ENCODE results near the gene NNMT. TPM values are rescaled to one million over a fixed set of nuclear protein-coding genes. Genes with fewer than 3 reads are reported as not detected.

Gene NNMT
- total and polyA plus RNA-seq, 2 donors from 2014 or later: 91.9 to 1,451 TPM

DNA sequence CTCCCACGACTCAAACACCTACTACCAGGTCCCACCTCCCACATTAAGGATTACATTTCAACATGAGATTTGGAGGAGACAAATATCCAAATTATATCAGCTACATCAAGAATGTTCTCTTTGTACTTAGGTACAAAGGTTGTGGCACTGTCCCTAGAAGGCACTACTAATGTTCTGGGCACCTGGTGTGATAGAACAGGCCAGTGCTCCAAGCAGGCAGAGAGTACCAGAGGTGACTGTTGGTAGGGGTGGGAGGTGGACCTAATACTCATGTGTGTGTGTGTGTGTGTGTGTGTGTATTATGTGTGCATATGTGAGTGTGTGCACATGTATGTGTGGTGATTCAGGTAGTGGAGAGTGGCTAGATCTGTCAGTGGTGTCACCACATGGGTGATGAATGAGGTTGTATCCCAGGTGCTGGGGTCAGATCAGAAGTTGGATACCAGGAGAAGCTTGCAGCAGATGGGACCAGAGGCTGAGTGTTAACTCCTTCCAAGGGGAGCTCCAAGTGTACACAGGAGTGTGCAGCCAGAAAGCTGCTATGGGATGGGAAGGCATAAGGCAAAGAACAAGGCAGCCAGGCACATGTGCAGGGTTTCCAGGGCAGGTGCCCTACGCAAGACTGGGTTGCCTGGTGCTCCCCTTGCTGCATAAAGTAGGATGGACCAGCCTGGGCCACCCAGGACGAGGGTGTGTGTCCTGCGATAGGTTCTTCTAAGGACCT, 17.7 kb upstream of the NNMT start:
- no peaks in the 10 kb centered on the region for H3K9me3 ChIP-seq (ENCODE audit: control insufficient read depth in 2 of 3, insufficient read depth in 1 of 3, low read length in 3 of 3)
- no peak for FAIRE-seq
- DNase-seq: no peak
- H3K27ac ChIP-seq (ENCODE audit: low read depth in 2 of 2, low read length in 2 of 2): no peak overlapping the region
- no peak overlapping the region for H3K4me3 ChIP-seq (ENCODE audit: low read length in 3 of 3)
- peaks cover 0 to 3% (median 0%) of the 10 kb centered on the region in 3 donors for H3K4me1 ChIP-seq (ENCODE audit: control insufficient read depth in 2 of 3, insufficient read depth in 2 of 3, low read depth in 1 of 3, low read length in 3 of 3)
- no peaks in the 10 kb centered on the region for H3K27me3 ChIP-seq (ENCODE audit: control insufficient read depth, insufficient read depth, low read length)
- TF ChIP-seq, protein P1, sequence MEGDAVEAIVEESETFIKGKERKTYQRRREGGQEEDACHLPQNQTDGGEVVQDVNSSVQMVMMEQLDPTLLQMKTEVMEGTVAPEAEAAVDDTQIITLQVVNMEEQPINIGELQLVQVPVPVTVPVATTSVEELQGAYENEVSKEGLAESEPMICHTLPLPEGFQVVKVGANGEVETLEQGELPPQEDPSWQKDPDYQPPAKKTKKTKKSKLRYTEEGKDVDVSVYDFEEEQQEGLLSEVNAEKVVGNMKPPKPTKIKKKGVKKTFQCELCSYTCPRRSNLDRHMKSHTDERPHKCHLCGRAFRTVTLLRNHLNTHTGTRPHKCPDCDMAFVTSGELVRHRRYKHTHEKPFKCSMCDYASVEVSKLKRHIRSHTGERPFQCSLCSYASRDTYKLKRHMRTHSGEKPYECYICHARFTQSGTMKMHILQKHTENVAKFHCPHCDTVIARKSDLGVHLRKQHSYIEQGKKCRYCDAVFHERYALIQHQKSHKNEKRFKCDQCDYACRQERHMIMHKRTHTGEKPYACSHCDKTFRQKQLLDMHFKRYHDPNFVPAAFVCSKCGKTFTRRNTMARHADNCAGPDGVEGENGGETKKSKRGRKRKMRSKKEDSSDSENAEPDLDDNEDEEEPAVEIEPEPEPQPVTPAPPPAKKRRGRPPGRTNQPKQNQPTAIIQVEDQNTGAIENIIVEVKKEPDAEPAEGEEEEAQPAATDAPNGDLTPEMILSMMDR (IDR thresholded peaks at IDR 0.05; ENCODE audit: borderline replicate concordance, extremely low read depth, insufficient read depth): no peak
- intact Hi-C loops (cut with DNase I): no loop called here
- H3K36me3 ChIP-seq (ENCODE audit: control insufficient read depth in 2 of 3, insufficient read depth in 3 of 3, low read length in 3 of 3): no peaks in the 10 kb centered on the region
- no peak overlapping the region for H3K9ac ChIP-seq (ENCODE audit: low read length in 3 of 3)

DNA sequence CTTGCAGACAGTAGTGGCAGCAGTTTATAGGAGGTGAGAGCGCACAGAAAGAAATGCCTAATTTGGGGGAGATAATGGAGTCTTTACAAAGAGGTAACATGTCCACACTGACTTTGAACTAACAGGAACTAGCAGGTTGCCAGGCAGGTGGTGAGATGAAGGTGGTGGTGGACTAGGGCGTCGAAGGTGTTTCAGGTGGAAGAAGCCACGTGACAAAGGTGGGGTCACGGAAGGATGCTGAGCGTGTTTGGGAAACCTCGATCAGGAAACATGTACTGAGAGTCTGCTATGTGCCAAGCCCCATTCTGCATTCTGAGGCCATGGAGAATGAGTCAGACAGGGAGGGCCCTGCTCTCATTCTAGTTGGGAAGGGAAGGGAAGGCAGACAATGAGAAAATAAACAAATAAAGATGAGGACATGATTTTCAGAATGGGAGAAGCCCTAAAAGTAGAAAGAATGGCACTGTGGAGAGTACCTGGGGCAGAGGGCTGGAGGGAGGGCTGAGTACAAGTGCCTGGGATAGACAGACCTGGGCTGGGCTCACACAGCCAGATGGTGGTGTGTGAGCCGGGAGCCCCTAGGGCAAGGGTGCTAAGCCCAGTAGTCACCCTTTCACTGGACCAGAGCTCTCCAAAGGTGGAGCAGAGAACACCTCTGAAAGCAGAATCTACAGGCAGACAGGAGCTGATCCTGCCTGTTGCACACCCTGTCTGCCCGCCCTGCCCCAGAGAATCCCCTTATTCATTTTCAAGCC, 16.2 kb upstream of the NNMT start:
- Histone ChIP-seq H3K9ac (ENCODE audit: low read length in 3 of 3) (no peak overlapping the region), H3K4me1 (ENCODE audit: control insufficient read depth in 2 of 3, insufficient read depth in 2 of 3, low read depth in 1 of 3, low read length in 3 of 3) (peaks cover 0 to 3% (median 0%) of the 10 kb centered on the region in 3 donors), H3K4me3 (ENCODE audit: low read length in 3 of 3) (no peak overlapping the region), H3K9me3 (ENCODE audit: control insufficient read depth in 2 of 3, insufficient read depth in 1 of 3, low read length in 3 of 3) (no peaks in the 10 kb centered on the region), H3K27ac (ENCODE audit: low read depth in 2 of 2, low read length in 2 of 2) (no peak overlapping the region), H3K36me3 (ENCODE audit: control insufficient read depth in 2 of 3, insufficient read depth in 3 of 3, low read length in 3 of 3) (no peaks in the 10 kb centered on the region), H3K27me3 (ENCODE audit: control insufficient read depth, insufficient read depth, low read length) (no peaks in the 10 kb centered on the region)
- TF ChIP-seq, protein P1 (IDR thresholded peaks at IDR 0.05; ENCODE audit: borderline replicate concordance, extremely low read depth, insufficient read depth): no peak
- FAIRE-seq (no peak), DNase-seq (no peak)
- intact Hi-C loops (cut with DNase I): no loop called here

DNA sequence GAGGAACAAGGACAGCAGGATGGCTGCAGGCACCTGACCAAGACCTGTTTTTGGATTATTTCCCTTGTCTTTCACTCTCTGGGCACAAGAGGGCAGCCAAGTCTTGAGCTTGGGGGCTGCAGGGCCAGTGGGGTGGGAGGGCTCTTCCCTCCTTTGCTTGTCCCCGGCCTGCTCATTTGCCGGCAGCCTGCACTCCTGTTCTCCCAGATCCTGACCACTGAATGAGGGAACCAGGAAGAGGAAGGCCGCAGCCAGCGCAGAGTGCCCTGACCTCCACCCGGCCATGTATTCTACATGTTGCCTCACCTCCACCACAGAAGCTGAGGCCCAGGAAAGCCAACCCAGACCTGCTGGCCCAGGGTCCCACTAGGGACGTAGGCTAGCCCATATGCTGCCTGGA, 15.5 kb upstream of the NNMT start:
- Histone ChIP-seq H3K27me3 (ENCODE audit: control insufficient read depth, insufficient read depth, low read length) (no peaks in the 10 kb centered on the region), H3K4me1 (ENCODE audit: control insufficient read depth in 2 of 3, insufficient read depth in 2 of 3, low read depth in 1 of 3, low read length in 3 of 3) (peaks cover 0 to 3% (median 0%) of the 10 kb centered on the region in 3 donors), H3K9me3 (ENCODE audit: control insufficient read depth in 2 of 3, insufficient read depth in 1 of 3, low read length in 3 of 3) (no peaks in the 10 kb centered on the region), H3K4me3 (ENCODE audit: low read length in 3 of 3) (no peak overlapping the region), H3K27ac (ENCODE audit: low read depth in 2 of 2, low read length in 2 of 2) (no peak overlapping the region), H3K36me3 (ENCODE audit: control insufficient read depth in 2 of 3, insufficient read depth in 3 of 3, low read length in 3 of 3) (no peaks in the 10 kb centered on the region), H3K9ac (ENCODE audit: low read length in 3 of 3) (no peak overlapping the region)
- TF ChIP-seq, protein P1 (IDR thresholded peaks at IDR 0.05; ENCODE audit: borderline replicate concordance, extremely low read depth, insufficient read depth): peak; percentile 51
- no peak for FAIRE-seq
- intact Hi-C loops (cut with DNase I): no loop called here
- DNase-seq: peak; percentile 64 to 89 (median 76)
